A549 treated with dexamethasone at 1 μM for 4 hours (cell line): Measurements from ENCODE around the gene PIGK. TPM values are rescaled to one million over a fixed set of nuclear protein-coding genes. Genes with fewer than 3 reads are reported as not detected.

Experiments used
- total RNA-seq: library from RNA; stranded (reverse); fragments of 200-300 nt; extraction: Qiagen RNA extraction; gene quantifications from 5 replicates; pipeline ENCODE4 v1.2.3, GENCODE V29; 2022

Gene PIGK
- total RNA-seq: 23.6 to 27.7 TPM (median 25.6 TPM) in 5 replicates

DNA sequence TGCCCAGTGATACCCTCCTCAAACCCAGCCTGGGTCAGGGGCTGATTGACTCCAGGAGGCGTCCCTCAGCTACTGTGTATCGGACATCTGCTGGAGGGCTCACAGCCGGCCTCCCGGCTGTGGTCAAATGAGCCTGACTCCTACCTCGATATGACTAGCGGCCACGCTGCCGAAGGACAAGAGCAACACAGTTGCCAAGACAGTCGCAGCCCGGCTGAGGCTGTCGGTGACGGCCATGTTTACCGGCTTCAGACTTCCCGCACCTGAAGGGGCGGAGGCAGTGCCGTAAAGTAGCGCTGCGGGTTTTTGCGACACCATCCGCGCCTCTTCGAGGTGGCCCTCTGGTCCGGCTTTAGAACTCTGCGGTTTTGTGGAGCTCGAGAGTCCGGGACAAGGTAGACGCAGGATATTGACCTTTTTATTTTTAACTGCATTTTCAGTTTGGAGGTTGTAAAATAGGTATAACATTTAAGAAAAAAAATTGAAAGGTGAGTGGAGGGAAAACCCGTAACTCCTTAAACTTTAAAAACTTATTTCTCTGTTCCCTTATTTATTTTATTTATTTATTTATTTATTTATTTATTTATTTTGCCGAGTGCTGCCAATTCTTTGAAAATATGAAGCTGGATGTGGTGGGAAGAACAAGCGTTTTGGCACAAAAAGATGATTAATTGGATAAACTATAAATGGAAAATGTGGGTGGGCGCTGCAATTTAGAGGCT is at the start of gene PIGK:
PIGK (minus strand) TSS at position 265 of the 722 bp plus-strand sequence; CDS start at position 237, 28 bp downstream.

Other genes starting within 250 kb of the PIGK start
- 6.8 to 10.1 TPM (median 6.9 TPM) in 5 replicates for gene AK5, start 62.6 kb upstream of the PIGK start, total RNA-seq